ENCODE measurements around the gene DOCK6.
"Not testable (repeated sequence)": the region's sequence is repeated elsewhere in the genome, so short reads cannot be mapped to it uniquely, and the experiment has no call there.

DOCK6 gene

GRCh38 chr19:11172576-11172975, 89.7 kb downstream of the DOCK6 start:
- DNase-seq (ENCODE audit: low spot score) = no peak

DNA sequence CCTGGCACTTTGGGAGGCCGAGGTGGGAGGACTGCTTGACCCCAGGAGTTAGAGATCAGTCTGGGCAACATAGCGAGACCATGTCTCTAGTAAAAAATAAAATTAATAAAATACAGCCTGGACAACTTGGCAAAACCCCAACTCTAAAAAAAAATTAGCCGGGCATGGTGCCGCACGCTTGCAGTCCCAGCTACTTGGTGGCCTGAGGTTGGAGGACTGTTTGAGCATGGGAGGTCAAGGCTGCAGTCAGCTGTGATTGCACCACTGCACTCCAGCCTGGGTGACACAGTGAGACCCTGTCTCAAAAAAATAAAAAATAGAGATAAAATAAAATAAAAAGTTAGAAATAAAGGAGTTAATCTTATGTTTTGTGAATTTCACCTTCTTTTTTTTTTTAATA, 91.2 kb downstream of the DOCK6 start:
- no peak for DNase-seq (ENCODE audit: low spot score)

GRCh38 chr19:11169896-11170678, 92.2 kb downstream of the DOCK6 start:
- no peak for DNase-seq (ENCODE audit: low spot score)

DNA sequence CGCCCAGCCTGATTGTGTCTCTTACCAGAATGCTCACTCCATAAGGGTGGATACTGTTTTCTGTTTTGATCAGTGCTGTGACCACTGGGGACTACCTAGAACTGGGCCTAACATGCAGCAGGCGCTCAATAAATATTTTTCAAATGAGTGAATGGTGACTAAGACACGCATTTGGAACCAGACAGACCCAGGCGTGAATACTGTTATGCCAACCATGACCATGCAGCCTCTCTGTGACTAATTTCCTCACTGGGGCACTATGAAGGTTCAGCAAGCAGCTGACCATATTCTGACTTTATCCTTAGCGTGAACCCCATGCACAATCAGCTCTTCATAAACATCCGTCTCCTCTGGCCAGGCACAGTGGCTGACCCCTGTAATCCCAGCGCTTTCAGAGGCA, 93.8 kb downstream of the DOCK6 start:
- DNase-seq (ENCODE audit: low spot score) = no peak

DNA sequence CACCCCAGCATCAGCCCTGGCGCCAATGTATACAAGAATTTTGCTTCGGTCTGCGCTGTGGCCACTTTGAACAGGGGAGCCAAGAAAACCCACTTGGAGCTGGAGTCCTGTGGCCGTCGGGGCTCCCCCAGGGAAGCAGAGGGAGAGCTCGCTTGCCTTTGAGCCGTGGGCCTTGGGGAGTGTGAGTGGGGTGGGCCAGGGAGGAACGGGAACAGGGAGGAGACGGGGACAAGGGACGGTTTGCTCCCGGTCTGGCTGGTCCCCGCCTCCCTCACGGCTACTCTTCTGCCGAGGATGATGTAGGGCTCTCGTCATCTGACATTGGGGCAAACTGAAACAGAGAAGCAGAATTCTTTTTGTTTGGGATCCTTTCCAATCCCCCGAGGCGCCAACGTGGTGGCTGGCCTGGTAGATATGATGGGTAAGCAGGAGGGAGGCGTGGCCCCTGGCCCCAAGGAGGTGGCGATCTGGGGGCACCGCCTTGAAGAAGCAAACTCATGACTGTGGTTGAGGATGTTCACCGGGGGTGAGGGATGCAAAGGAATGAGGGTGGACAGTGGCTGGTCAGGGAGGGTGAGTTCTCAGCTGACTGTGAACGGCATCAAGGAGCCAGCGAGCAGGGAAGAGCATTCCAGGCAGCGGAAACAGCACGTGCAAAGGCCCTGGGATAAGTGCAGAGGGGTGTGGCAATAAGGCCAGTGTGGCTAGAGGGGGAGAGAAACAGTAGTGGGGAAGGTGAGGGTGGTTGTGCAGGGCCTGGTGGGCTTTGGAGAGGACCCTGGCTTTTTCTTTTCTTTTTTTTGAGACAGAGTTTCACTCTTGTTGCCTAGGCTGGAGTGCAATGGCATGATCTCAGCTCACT, 95.8 kb downstream of the DOCK6 start:
- DNase-seq (ENCODE audit: low spot score) = no peak

DNA sequence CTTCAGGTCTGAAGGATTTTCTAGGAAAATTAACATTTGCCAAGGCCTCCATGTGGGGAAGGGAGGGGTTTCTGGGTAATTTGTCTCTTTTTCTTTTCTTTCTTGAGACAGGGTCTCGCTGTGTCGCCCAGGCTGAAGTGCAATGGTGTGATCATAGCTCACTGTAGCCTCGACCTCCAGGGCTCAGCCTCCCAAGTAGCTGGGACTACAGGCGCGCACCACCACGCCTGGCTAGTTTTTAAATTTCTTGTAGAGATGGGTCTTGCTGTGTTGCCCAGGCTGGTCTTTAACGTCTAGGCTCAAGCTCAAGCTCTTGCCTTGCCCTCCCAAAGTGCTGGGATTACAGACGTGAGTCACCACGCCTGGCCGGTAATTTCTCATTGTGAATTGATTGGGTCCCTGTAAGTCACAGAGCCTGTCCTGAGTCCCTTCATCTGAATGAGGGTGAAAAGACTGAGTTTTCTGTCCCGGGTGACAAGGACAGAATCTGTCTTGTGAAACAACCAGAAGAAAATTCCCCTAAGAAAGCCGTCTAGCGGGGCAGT, 96.8 kb downstream of the DOCK6 start:
- DNase-seq (ENCODE audit: low spot score) = no peak

DNA sequence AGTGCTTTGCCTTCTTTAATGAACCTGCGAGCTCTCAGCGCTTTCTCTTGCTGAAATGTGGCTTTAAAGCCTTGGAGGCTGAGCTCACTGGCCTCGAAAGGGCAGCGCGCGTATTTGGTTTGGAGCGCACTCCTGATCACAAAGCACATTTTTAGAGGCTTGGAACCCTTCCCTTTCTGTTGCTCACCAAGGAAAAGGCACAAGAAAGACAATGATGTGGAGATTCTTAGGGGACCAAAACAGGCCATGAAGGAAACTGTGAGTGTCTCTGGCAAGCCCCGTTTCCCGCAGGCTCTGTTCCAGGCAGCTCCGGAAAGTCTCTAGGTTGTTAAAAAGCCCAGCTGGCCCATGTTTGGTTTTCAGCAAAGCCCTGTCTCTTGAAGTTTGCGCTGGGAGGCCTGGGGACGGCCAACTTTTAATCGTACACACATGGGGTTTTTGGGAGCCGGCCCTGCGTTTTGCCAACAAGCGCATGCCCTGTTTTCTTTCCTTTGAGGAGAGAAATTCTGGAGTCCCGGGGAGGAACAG, 97.4 kb downstream of the DOCK6 start:
- no peak for DNase-seq (ENCODE audit: low spot score)

DNA sequence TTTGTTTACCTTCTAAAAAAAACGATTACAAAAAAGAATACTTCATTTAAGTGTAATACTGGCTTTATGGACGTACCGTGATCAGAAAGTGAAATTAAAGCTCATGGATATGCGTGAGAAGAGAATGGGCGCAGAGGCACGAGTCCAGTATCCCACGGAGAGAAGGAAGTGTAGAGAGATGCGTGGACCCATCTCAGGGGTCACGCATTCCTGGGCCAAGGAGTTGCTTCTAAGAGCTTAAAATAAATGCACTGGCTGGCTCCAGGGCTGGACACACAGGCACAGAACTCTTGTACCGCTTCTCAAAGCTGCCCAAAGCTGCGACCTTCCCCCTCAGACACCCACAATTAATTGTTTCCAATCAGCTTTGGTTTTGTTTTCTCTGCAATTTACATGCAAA, 98.0 kb downstream of the DOCK6 start:
- no peak for DNase-seq (ENCODE audit: low spot score)

DNA sequence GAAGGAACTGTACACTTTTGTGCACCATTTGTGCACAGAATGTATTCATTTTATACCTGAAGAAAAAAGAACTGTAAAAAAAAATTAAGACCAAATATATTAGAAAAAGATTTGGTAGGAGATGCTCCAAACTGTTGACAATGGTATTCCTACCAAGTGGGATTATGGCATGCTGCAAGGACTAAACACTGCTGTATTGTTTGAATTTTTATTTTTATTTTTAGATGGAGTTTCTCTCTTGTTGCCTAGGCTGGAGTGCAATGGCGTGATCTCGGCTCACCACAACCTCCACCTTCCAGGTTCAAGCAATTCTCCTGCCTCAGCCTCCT, 101.9 kb downstream of the DOCK6 start:
- not testable (repeated sequence) for DNase-seq (ENCODE audit: low spot score)

DNA sequence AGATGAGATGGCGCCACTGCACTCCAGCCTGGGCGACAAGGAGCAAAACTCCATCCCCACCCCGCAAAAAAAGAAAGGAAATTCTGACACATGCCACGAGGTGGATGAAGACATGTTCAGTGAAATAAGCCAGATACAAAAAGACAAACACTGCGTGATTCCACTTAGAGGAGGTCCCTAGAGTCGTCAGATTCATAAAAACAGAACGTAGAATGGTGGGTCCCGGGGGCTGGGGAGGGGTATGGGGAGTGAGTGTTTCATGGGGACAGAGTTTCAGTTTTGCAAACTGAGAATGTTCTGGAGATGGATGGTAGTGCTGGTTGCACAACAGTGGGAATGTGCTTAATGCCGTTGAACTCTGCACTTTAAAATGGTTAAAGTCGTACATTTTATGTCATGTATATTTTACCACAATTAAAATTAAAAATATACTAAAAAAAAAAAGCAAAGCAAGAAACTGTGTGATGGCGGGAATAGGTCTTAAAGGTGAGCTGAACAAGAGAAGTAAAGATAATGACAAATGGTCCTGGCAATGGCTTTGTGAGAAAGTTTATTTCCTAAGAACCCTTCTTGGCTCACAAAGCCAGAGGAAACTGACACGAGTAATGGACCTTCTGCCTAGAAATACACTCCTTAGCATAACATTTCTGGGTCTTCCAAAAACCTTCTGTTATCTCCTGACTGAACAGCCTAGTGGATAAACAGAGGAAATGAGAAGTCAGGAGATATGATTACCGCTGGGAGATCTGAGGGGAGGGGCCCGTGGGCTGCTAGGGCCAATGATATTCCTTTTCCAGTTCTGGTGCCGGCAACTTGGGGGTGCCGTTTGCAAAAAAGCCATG, 102.5 kb downstream of the DOCK6 start:
- DNase-seq (ENCODE audit: low spot score) = no peak

DNA sequence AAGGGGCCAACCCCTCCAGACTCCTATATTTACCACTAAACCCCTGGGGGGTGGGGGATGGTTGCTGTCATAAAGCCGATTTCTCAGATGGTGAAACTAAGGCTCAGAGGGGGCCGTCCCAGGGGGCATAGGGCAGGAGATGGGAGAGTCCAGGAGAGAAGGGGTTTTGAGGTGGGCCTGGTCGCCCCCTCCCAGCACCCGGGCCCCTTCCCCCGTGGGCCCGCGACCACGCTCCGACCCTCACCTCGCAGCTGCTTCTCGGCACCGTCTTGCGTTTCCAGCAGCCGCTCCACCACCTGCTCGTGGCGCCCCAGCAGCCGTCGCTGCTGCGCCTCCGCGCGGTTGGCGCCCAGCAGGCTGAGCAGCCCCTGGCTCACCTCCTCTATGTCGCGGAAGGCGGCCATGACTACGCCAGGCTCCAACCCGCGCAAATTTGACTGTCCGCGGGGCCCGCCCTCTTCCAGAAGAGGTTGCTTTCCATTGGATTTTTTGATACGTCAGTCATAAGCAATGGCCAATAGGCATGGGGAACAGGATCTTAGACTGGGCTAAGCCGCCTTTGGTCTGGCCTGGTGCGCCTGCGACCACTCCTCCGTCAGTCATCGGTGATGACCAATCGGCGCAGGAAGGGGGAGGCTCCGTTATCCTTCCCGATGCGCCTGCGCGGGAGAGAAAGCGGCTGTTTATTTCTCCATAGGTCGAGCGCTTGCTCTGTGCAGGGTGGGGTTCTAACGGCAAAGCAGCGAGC, 106.8 kb downstream of the DOCK6 start, which contains the start of gene SPC24:
Gene SPC24 (minus strand): TSS at position 410 of the 748 bp plus-strand sequence. CDS start 6 bp downstream, at position 404.
- DNase-seq (ENCODE audit: low spot score) = peak; percentile 97

DNA sequence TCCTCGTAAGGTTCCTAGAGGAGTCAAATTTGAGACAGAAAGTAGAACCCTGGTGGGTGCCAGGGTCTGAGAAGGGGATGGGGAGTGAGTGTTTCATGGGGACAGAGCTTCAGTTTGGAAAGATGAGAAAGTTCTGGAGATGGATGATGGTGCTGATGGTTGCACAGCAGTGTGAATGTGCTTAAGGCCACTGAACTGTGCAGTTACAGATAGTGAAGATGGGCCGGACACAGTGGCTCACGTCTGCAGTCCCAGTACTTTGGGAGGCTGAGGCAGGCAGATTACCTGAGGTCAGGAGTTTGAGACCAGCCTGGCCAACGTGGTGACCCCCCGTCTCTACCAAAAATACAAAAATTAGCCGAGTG, 107.7 kb downstream of the DOCK6 start:
- peak; percentile 47 for DNase-seq (ENCODE audit: low spot score)

DNA sequence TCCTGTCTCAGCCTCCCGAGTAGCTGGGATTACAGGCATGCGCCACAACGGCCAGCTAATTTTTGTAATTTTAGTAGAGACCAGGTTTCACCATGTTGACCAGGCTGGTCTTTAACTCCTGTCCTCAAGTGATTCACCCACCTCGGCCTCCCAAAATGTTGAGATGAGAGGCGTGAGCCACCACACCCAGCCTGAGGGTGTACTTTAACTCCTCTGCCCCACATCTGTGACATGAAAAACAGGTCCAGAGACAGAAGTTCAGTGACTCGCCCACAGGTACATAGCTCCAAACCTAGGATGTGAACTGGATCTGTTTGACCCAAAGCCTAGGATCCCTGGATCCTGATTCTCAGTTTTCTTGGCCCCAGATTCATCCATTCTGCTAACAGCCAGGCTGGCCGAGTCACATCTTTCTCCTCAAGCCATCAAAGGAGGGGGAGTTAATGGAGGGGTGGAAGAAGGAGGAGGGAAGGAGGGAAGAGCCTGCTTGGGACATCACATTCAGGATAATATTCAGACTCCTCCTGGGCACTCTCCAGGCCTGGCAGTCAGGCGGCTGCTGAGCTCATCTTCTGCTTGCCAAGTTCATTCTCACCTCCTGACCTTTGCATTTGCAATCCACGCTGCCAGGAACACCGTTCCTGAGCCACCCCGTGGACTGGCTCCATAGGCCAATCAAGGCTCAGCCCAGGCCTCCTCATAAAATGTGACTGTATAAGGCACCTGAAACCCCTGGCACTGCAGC, 109.8 kb downstream of the DOCK6 start:
- DNase-seq (ENCODE audit: low spot score) = peak; percentile 42

DNA sequence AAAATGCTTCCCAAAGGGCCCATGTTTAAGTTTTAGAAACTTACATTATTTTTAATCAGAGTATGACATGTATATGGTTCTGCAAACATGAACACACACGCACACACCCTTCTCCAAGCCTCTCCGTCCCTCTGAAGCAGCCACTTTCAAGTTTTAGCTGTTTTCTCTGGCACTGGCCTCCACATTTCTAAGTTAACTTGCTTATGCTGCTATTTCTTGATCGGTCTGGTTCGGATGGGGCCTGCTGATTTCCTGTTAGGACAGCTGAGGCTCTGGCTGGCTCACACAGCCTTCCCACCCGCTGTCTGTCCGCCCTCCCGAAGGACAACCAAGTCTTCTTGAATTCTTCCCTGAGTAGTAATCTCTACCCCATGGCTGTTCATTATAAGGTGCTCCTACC, 111.1 kb downstream of the DOCK6 start:
- DNase-seq (ENCODE audit: low spot score) = no peak

All from hematopoietic multipotent progenitor cell treated with erythropoietin and hydrocortisone succinate and interleukin-3 and kit ligand, for 17 days (in vitro differentiated cells).